Measurements from ENCODE around the gene BCAR1.

DNA sequence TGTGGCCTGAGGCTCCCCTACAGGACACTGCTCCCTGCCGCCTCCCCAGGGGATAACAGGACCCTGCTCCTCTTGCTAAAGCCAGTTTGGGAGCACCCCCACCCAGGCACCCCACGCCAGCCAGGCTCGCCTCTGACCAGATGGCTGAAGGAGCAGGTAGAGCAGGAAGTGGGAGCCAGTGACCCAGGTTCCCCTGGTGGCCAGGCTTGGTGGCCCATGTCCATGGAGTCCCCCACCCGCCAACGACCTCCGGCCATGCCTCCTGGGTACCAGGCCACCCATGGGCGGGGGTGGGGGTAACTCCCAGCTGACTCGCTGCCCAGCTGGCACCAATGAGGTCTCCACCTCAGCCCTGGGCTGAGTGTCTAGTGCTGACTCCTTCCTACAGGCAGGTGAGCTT, 10.0 kb downstream of the BCAR1 start:
- TF ChIP-seq CTCF (IDR thresholded peaks at IDR 0.05) (no peak), POLR2A (IDR thresholded peaks at IDR 0.05) (no peak)
